GM10248 (cell line): Measurements from ENCODE around the gene TTPAL.

Source experiments
- CTCF ChIA-PET: fragments of 300-600 bp; sonication (Branson Sonifier 250); formaldehyde crosslinking; extraction: SDS; loops from one replicate; lab custom pipeline; 2021; ENCODE audit warnings: antibody characterized with exemption; lab: Yijun Ruan, JAX
- POLR2A ChIA-PET: fragments of 350-650 bp; sonication (Branson Sonifier 250); formaldehyde crosslinking; extraction: SDS; loops from one replicate; lab custom pipeline; 2020; ENCODE audit warnings: antibody characterized with exemption; lab: Yijun Ruan, JAX
- DNase-seq: peaks from one replicate; pipeline ENCODE4 v3.0.0; 2012; ENCODE audit errors: extremely low spot score
- CTCF ChIP-seq: IDR thresholded peaks from 2 replicates; pipeline ENCODE4 v1.5.1; 2012; ENCODE audit warnings: mild to moderate bottlenecking, low read depth; ENCODE audit errors: extremely low read depth, missing control alignments, control extremely low read depth

The TTPAL gene

GRCh38 chr20:44543358-44543757 is 67.7 kb downstream of the TTPAL start:
- DNase-seq, result no peak
- ChIA-PET POLR2A (no interaction called here), CTCF (interaction anchor here (2.6 kb wide), 1 partner anchor 11 kb away, joined by 9 read pairs; no protein-coding TSS in a partner anchor)
- TF ChIP-seq CTCF, result no peak
